Fibroblast of skin of back (primary cell): ENCODE data around the gene MGRN1.

Experiments used
- DNase-seq: peaks from one replicate; pipeline ENCODE4 v3.0.0-alpha.2; 2013

MGRN1 gene

DNA sequence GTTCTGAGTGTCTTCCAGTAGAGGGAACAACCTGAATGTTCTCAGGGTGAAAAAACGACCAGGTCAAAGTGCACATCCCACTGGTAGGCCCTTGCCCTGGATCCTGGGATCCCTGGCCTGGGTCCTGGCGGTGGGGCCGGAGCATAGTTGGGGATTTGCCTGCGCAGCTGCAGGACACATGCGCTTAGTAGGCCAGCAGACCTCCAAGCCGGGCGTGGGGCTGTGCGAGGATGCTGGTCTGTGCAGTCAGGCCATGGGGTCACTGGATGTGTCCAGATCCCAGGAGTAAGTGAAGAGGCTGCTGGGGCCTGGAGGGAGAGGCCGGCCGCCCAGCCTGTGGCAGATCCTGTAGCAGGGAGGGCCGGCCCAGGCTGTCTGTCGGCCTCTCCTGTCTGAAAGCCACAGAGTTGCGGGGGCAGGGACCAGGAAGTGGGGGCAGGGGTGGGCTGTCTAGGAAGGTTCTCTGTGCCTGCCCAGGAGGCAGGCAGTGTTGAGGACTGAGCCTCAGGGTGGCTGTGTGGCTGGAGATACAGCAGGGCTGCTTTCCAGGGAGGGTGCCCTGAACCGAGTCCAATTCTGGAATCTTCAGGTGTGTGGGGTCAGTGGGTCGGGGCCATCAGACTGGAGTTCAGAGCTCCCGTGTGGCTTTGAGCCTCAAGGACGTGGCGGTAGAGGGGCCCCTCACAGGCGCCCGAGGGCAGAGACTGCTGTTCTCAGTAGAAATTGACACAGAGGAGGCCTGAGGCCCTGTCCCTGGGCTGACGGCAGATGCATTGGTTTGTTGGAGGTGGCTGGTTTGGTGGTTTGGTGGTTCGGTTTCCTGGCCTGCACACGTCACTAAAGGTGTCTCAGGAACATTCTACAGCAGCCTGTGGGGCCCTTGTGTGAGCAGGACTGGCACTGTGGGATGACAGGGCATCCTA is 51.5 kb downstream of the MGRN1 start:
- DNase-seq: no peak

DNA sequence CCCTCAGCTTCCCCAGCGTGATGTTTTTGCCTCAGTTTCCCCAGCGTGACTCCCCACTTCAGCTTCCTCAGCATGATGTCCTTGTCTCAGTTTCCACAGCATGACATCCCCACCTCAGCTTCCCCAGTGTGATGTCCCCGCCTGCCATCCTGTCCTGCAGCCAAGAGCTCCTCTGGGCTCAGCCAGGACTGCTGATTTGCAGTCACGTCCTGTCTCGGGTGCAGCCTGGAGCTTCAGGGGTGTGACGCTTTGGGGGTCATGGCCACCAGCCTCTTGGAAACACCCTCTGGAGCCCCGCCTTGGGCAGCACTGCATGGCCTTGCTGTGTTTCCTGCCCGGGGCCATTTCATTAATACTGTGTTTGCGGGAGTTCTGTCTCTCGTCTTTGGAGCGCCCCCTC is 52.2 kb downstream of the MGRN1 start:
- DNase-seq: no peak

DNA sequence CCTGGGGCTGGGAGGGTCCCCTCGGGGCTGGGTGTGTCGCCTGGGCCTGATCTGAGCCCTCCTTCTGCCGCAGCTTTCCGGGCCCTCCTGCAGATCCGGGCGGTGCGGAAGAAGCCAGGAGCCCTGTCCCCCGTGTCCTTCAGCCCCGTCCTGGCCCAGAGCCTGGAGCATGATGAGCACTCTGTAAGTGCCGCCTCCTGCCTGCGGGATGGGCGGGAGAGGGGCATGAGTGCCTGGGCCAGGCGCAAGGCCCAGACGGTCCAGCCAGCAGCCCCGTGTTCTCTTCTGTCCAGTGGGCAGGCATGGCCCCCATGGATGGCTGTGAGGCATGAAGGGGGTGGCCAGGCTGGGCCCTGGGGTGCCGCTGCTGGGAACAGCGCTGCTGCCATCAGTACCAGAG is 52.8 kb downstream of the MGRN1 start:
- no peak for DNase-seq

DNA sequence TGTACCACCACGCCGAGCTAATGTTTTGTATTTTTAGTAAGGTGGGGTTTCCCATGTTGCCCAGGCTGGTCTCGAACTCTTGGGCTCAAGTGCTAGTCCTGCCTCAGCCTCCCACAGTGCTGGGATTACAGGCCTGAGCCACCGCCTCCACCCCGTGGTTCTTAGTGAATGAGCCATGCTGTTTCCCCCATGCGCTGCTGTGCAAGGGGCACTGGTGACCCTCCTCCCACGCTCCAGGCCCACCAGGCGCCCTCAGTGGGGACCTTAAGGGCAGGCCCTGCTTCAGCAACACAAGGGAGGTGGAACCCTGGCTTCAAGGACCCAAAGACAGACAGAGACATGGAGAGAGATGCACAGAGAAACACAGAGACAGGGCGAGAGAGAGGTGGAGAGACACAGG is 53.4 kb downstream of the MGRN1 start:
- no peak for DNase-seq

DNA sequence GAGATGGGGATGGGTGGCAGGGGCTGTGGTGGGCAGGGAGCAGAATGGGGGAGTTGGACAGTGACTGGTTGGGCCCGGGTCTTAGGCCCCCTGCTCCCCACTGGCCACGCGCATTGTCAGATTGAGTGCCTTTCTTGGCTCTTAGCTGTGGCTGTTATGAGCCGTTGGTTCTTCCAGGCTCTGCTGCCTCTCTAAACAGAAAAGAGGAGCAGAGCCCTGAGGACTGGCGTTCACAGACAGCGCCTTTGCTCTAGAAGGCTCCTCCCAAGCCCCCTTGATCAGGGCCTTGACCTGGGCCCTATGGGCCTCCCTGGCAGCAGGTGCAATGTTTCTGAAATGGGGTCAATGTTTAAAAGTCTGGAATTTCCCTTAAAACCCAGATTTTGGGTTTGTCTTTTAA is 54.0 kb downstream of the MGRN1 start:
- DNase-seq: no peak

- no peak for DNase-seq
These were observed 54.7 kb downstream of the MGRN1 start for GRCh38 chr16:4679156-4679849.

- DNase-seq: no peak
These were observed 55.4 kb downstream of the MGRN1 start for GRCh38 chr16:4679850-4680636.

- DNase-seq: no peak
These were observed 56.2 kb downstream of the MGRN1 start for GRCh38 chr16:4680673-4681470.

- DNase-seq: no peak
These were observed 57.0 kb downstream of the MGRN1 start for GRCh38 chr16:4681471-4682083.

DNA sequence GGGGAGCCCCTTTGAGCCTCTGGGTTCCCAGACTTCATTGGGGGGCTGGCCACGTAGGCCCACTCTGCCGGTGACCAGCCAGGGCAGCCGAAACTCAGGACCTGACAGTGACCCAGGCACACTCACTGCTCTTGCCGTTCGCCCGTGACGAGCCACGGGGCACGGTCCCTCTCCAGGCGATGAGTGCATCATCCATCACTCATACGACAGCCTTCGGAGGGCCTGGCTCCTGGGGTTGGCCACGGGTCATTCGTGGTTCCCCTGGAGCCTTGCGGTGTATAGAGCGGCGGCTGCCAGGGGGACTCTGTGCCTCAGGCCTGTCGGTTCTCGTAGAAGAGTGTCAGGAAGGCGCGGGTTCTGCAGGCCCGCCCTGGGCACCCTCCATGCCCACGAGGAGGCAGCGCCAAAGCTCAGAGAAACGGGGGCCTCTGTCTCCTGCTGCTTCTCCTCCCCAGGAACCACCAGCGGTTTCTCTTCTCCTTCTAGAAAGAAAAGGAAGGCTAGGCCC is 57.5 kb downstream of the MGRN1 start:
- DNase-seq: no peak

- no peak for DNase-seq
These were observed 58.1 kb downstream of the MGRN1 start for GRCh38 chr16:4682616-4683254.

DNA sequence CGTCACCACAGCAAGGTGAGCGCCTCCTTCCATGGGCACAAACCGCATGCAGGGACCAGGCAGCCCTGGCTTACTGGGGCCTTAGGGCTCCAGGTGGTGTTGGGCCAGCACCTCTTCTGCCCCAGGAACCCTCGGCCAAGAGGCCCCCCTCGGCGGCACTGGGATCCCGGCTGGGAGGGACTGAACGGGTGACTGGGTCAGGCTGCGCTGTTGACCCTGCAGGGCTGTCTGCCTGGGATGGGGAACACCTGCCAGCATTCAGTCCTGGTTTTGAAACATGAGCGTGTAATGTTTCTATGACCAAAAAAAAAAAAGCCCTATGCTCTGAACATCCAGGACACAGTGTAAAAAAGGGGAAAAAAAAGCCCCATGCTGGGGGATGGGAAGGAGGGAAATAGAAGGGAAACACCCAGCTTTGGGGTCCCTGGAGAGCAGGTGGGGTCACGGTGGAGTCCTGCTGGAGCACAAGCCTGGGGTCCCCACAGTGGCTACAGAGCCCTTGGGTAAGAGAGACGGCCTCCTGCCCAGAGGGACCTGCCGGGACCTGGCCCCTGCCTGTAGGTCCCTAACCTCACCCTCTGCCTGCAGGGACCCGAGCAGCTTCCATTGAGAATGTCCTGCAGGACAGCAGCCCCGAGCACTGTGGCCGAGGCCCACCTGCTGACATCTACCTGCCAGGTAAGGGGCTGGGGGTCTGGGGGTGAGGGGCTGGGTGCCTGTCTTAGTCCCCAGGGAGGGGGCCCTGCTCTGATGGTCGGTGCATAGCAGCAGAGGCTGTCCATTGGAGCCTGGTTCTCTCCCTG is 58.8 kb downstream of the MGRN1 start:
- no peak for DNase-seq

DNA sequence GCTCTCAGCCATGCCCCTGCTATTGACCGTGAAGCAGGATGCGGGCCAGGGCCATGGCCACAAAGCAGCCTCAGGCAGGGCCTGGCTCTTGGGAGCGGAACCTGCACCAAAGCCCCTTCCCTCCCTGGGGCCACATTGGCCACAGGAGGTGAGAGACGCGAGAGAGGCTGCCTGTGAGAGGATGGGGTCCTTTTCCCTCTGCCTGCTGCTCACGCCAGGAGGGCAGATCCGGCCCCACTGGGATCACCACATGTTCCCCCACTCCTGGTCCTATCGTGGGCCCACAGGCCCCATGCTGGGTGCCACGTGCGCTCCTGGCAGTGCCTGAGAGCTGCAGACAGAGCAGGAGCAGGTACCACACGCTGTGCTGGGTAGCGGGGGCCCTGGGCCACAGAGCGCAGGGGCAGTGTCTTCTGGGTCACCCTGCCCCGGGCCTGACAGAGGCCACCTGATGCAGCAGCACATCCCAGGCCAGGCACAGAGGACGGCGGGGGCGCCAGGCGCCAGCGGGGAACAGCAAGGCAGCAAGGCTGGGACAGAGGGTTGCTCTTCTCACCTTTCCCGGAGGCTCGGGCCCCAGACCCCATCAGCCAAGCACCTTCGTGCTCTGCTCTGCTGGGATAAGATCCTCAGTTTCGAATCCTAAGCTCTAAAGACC is 59.6 kb downstream of the MGRN1 start:
- no peak for DNase-seq

- no peak for DNase-seq
These were observed 60.1 kb downstream of the MGRN1 start for GRCh38 chr16:4684763-4685162.

- DNase-seq: no peak
These were observed 60.7 kb downstream of the MGRN1 start for GRCh38 chr16:4685292-4685691.

- no peak for DNase-seq
These were observed 61.3 kb downstream of the MGRN1 start for GRCh38 chr16:4685776-4686496.

GRCh38 chr16:4686497-4687210 is 62.0 kb downstream of the MGRN1 start:
- DNase-seq: no peak

- DNase-seq: no peak
These were observed 62.8 kb downstream of the MGRN1 start for GRCh38 chr16:4687416-4687815.
